Neural cell (in vitro differentiated cells): ENCODE results near the gene SNX2.

Experiments used
- SMC3 ChIP-seq: fragments of 450-650 bp; conservative IDR thresholded peaks from 2 replicates; pipeline ENCODE4 v1.6.1; 2014; ENCODE audit warnings: antibody characterized with exemption, mild to moderate bottlenecking, moderate library complexity; ENCODE audit not compliant: poor library complexity
- TAF1 ChIP-seq: IDR thresholded peaks from 2 replicates; pipeline ENCODE4 v1.6.1; 2012; ENCODE audit warnings: low read depth

DNA sequence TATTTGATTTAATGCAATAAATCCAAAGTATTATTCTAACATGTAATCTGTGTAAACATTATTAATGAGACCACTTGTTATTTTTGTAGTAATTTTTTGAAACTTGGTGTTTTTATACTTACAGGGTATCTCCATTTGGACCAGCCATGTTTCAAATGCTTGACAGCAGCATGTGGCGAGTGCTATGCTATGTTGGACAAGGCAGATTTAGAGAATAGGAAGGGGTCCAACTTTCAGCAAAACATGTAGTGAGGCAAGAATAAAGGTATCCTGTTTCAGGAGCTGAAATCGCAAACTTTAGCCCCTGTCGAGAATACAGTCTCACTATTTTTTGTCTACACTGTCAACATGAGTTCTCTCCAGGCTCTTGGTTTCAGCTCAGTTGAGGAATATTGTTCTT lies 104.2 kb downstream of the SNX2 start:
- TF ChIP-seq TAF1 (no peak), SMC3 (no peak)
